ENCODE measurements around the gene CALHM1. TPM values are rescaled to one million over a fixed set of nuclear protein-coding genes. Genes with fewer than 3 reads are reported as not detected.

The CALHM1 gene
- total and polyA plus RNA-seq, 2 of the 8 experiments (the other 6 are each of a cell fraction or from before 2014, with no cell fraction given): 0.29 to 0.34 TPM

DNA sequence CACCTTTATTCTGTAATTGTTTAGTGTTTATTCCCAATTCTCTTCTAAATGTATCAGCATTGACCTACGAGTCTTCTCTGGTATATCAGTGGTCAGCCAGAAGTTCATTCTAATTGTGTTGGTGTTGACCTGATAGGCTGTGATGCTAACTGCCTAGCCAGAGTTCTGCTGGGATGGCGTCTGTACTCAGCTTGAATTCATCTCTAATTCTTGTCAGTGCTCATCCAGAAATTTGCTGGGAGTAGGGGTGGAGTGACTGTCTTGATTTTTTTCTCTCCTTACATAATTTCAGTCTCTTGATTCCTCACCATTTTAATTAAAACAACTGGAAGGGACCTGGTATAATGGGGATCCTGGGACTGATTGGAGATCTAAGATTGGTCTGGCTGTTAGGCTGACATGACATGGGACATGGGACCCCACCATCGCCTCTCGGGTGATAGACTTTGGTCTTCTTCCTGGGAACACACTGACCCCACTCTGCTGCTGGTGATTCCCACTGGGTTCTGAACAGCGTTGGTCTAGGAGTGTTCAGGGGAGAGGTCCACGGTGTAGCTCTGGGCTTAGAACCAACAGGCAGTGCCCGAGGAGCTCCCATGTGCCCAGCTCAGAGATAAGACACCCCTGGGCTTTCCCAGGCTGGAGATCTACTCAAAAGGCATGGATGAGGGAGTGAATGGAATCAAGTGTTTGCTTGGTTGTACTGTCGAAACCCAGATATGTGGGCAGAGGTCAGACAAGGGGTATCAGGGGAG, 38.6 kb upstream of the CALHM1 start (continued):
- no peak for TF ChIP-seq CREB1 (IDR thresholded peaks at IDR 0.05)
- no peak for TF ChIP-seq SP2 (IDR thresholded peaks at IDR 0.05; ENCODE audit: low read length)
- TF ChIP-seq CBX8 (IDR thresholded peaks at IDR 0.05; ENCODE audit: borderline replicate concordance, low read depth, low read length): no peak
- TF ChIP-seq POU5F1 (IDR thresholded peaks at IDR 0.05; ENCODE audit: low read depth, low read length): no peak
- no peak for TF ChIP-seq ATF2 (IDR thresholded peaks at IDR 0.05; ENCODE audit: low read length)
- no peak for TF ChIP-seq JUND (IDR thresholded peaks at IDR 0.05; ENCODE audit: low read length)

Data from H1 (cell line).